ENCODE results near the gene ANKRD53.
"Not testable (repeated sequence)": the region's sequence is repeated elsewhere in the genome, so short reads cannot be mapped to it uniquely, and the experiment has no call there.

The ANKRD53 gene

DNA sequence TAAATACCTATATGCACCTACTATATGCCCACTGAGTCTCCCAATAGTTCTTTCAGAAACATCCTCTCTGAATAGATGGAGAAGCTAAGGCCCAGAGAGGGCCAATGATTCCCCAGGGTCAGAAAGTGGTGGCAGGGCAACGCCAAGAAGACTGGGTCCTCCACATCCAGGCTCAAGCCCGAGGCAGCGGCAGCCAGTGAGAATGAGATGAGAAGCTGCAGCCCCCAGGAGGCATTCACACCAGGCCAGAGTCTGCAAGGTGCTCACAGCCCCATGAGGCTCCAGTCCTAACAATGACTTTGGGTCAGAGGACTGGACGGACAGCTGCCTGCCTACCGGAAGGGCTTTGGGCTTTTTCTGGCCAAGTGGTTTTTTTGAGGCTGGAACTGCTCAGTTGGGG is 12.7 kb downstream of the ANKRD53 start:
- DNase-seq (ENCODE audit: low read depth): no peak

DNA sequence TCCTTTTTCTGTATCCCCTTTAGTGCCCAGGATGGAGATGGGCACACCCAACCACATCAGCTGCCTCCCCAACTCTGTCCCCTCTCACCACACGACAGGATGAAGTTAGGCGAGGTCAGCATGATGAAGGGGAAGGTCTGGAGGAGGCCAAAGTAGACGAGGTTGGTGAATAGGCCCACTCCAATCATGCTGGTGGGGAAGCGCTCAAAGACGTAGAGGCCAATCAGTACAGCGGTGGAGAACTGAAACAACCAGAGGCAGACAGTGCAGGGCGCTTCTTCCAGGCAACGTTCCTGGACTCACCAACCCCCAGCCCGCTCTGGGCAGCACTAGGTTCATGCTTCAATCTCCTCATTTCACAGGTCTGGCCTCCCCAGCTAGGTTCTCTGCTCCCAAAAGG is 13.3 kb downstream of the ANKRD53 start:
- no peak for DNase-seq (ENCODE audit: low read depth)

DNA sequence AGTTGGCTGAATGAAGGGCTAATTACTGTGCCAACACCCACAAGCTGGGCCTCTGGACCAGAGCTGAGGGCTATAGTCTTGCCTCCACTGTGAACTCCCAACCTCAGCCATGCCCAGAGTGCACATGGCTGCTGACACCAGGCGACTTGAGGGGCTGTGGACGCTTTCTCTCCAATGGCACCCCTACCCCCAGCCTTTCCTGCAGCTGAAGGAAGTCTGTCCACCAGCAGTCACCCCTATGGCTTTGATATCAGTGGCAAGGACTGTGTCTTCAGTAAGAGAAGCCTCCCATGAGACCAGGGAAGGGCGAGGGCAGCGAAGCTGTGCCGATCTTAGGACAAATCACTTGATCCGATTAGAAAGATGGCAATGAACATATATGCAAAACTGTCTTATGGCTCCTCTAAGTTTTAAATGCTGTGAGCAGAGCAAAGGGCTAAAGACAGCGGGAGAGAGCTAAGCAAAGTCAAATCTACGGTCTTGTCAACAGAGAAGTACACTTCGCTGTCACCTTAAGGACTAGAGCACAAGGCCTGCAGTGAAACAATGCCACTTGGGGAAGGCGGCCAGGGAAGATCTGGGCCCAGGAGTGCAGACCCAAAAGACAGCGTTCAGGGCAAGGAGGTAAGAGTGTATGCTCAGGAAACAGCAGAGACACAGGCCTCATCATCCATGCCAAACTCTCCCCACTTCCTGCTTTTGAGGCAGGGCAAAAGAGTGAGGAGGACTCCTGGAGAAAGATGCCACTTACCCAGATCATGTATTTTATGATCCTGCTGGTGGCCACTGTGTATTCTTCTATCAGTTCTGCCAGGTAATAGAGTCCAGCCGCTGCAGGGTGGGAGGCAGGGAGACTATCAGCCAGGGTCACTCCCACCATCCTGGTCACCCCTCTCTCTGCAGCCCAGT is 14.8 kb downstream of the ANKRD53 start:
- no peak for DNase-seq (ENCODE audit: low read depth)

- DNase-seq (ENCODE audit: low read depth): no peak
These were observed 15.7 kb downstream of the ANKRD53 start for GRCh38 chr2:70994009-70994698.

- DNase-seq (ENCODE audit: low read depth): peak; percentile 83
These were observed 16.4 kb downstream of the ANKRD53 start, which contains the start of gene TEX261 for GRCh38 chr2:70994699-70995425. Gene TEX261, minus strand, starts transcription at chr2:70994873. Its CDS starts 116 bp downstream, at chr2:70994757.

DNA sequence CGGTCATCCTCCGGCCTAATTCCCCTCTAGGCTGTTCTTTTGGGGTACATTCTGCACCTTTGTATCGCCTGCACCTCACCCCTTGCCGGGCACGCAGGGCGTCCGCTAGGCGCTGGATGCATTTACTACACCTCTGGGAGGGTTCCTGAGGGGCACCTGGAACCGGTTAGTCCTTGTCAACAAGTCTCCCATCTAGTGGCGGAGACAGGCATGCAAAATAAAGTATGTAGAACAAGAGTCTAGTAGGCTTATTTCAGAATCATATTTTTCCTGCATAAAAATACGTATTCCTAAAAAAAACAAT is 16.9 kb downstream of the ANKRD53 start:
- DNase-seq (ENCODE audit: low read depth): no peak

DNA sequence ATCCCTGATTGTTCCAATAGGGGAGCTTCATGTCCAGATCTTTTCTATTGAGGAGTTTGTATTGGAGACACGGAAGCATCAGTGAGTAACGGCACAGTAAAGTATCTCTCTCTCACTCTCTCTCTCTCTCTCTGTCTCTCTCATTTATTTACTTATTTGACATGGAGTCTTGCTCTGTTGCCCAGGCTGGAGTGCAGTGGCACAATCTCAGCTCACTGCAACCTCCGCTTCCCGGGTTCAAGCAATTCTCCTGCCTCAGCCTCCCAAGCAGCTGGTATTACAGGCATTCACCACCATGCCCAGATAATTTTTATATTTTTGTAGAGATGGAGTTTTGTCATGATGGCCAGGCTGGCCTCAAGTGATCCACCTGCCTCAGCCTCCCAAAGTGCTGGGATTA is 20.5 kb downstream of the ANKRD53 start:
- DNase-seq (ENCODE audit: low read depth): not testable (repeated sequence)

GRCh38 chr2:70999362-70999761 is 20.9 kb downstream of the ANKRD53 start:
- DNase-seq (ENCODE audit: low read depth): no peak

GRCh38 chr2:70999931-71000330 is 21.5 kb downstream of the ANKRD53 start:
- not testable (repeated sequence) for DNase-seq (ENCODE audit: low read depth)

GRCh38 chr2:71000780-71001591 is 22.6 kb downstream of the ANKRD53 start:
- peak; percentile 71 for DNase-seq (ENCODE audit: low read depth)

DNA sequence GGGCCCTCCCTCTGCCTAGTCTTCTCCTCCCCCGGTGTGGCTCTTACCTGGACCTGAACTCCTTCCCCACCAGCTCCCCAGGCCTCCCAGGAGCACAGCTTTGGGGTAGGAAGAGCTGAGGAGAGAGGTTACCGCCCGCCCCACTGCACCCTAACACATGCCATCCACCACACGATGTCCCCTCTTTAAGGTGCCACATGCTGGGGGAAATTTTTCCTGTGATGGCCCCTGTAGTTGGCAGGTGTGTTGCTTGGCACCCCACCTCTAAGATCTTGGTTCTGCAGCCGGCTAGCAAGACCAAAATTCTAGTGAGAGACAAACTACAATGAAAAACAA is 23.1 kb downstream of the ANKRD53 start:
- no peak for DNase-seq (ENCODE audit: low read depth)

GRCh38 chr2:71001981-71002570 is 23.6 kb downstream of the ANKRD53 start:
- no peak for DNase-seq (ENCODE audit: low read depth)

- no peak for DNase-seq (ENCODE audit: low read depth)
These were observed 25.0 kb downstream of the ANKRD53 start for GRCh38 chr2:71003396-71003795.

DNA sequence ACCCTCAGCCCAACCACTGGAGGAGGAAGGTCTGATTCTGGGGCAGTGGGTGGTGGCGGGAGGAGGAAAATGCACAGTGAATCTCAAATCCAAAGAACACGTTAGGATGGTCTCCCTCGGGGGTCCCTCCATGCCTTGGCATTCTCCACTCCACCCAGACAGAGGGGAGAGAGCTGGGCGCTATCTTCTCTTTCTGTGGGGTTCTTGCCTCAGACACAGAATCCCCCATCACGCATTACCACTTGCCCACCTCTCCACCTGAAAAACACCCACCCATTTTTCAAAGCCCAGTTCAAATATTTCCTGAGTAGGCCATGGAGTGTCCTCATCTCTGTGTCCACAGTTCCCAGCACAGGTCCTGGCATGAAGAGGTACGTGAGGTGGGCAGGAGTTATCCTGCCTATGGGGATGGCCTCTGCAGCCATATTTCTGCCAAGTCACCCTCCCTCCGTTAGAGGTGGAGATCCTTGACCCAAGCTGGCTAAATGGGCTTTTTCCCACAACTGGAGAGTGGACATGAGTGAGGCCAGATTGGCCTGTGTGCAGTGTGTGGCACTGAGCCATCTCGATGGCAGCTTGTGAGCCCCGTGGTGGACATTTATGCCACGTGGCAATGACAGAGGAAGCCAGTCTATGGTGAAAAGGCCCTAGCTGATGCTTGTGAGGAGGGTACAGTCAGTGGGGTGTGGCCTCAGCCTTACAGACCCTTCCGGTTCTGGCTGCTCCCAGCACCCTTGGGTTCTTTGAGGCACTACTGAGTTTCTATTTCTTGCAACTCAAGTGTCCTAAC is 25.7 kb downstream of the ANKRD53 start:
- no peak for DNase-seq (ENCODE audit: low read depth)

GRCh38 chr2:71004857-71005256 is 26.4 kb downstream of the ANKRD53 start:
- DNase-seq (ENCODE audit: low read depth): no peak

DNA sequence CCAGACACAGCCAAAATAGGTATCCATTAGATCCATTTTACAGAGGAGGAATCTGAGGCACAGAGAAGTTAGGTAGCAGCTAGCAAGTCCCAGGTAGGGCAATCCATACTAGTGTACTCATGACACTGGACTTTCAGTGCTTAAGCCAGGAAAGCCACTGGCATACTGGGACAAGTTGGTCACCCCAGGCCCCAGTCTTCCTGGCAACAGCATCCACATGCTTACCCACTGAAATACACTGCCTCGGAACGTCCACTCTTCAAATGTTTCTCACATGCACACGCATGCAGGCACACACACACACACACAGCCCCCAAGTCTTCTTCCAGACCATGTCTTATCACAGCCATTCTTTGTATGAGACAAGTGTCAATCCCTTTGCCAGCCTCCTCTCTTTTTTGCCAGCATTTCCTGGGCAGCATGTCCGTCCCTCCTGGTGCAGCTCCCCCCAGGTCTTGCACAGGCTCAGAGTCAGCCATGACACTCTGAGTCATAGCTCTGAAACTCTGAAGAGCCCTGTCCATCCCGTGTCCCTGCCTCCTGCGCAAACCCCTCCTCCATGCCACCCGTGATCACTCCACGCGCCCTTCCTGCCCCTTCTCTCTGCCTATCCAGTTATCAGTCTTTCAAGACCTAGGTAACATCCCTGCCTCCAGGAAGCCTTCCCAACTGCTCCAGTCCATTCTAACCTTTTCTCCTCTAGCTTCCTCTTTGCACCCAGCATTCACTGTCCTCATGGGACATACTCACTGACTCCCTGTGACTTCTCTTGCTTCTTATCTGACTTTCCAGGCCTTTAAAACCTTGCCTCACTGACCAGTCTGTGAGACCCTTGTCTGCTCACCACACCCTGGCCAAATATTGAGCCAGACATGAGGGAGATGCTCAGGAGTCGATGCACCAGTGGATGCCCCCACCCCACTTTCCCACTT is 27.1 kb downstream of the ANKRD53 start:
- no peak for DNase-seq (ENCODE audit: low read depth)

DNA sequence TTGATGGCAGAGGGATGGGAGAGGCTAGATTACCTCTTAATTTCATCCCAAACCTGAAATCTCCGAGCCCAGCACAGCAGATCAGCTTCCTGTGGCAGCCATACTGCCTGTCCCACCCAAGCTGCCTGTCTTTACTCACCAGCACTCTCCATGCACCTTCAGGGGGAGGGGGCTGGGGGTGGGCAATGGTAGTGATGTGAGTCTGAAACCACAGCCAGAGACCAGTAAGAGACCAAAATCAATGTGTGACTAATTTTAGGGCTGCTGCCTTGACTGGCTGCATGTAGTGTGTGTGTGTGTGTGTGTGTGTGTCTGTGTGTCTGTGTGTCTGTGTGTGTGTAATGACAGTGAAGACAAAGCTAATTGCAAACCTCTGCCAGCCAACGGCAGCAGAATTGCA is 27.9 kb downstream of the ANKRD53 start:
- DNase-seq (ENCODE audit: low read depth): no peak

DNA sequence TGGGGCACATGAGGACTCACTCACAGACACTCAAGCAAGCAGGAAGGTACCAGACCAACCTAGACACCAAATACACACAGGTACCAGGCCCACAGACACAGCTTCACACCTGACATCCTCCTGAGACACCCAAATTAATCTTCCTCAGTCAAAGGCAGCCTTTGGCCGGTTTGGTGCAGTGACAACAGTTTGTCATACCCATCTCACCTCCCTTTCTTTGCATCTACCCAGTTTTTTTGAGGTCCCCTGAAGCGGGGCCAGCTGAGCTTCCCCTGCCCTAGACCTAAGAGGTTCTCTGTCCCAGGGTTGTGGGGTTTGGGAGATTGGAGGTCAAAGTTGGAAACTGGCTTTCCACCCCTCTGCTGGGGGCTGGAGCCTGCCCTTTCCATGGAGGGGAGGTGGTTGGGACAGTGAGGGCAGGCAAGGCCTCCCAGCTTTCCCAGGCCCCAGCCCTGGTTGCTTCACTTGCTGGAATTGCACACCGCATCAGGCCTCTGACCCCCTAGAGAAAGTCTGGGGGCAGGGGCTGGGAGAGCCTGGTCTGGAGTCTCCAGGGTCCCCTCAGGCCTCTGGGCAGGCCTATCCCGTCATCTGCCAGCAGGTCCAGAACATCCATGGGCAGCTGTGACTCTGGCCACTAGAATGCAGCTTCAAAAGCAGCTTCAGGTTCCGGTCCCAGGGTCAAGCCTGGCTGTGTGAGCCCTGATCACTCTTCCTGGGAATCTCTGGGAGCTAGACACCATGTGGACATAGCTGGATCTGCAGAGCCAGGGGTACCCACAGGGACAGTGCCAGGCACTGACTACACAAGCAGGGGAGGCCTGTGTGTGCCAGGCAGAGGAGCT is 28.7 kb downstream of the ANKRD53 start:
- no peak for DNase-seq (ENCODE audit: low read depth)

DNA sequence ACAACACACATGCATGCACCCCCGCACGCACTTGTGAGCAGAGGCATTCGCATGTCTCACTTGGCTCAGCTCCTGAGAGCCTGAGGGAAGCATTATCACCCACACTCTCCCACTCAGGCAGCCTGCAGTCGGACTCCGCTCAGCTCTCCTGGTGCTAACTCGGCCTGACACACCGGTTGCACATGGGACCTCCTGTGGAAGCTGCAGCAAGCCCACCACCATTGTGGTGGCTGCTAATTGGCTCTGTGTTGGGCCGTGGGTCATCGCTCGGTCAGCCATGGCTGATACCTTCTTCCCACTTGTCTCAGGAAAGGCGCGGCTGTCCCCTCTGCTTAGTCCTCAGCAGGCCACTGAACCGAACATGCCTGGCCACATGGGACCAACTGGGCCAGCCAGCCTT is 29.9 kb downstream of the ANKRD53 start:
- DNase-seq (ENCODE audit: low read depth): no peak
